ENCODE results near the gene FTCD. TPM values are rescaled to one million over a fixed set of nuclear protein-coding genes. Genes with fewer than 3 reads are reported as not detected.
A peak's percentile ranks its signal among the peaks of the same experiment; 100 is the strongest.

The FTCD gene
- total and polyA plus RNA-seq, 9 of the 15 experiments (the other 6 are each of a cell fraction or from before 2014, with no cell fraction given): 0.11 to 1.6 (median 0.67) TPM; not detected in 5

GRCh38 chr21:46100426-46100825, 55.0 kb downstream of the FTCD start:
- Histone ChIP-seq H3K36me3 (ENCODE audit: control insufficient read depth, insufficient read depth, low read length) (no peaks in the 10 kb centered on the region), H3K9ac (ENCODE audit: insufficient read depth in 1 of 2, low read depth in 2 of 2, low read length in 2 of 2) (no peak overlapping the region), H3K4me2 (ENCODE audit: insufficient read depth, low read length) (no peak overlapping the region), H3K27ac (ENCODE audit: extremely low read depth, low read depth, low read length) (no peak overlapping the region), H3K4me1 (replicated peaks in 1 of 2; ENCODE audit: control insufficient read depth in 2 of 2, insufficient read depth in 2 of 2, low read length in 2 of 2) (peaks cover 0 to 24% of the 10 kb centered on the region in 2 experiments; a peak in 2 of 5 replicates), H3K9me3 (replicated peaks; ENCODE audit: control insufficient read depth, insufficient read depth, low read depth, low read length) (no peaks in the 10 kb centered on the region), H3K79me2 (ENCODE audit: control insufficient read depth, insufficient read depth, low read length) (no peaks in the 10 kb centered on the region), H2AFZ (ENCODE audit: low read depth, low read length) (no peak overlapping the region), H3K9me1 (ENCODE audit: control insufficient read depth, insufficient read depth, low read length) (no peaks in the 10 kb centered on the region), H3K27me3 (ENCODE audit: control insufficient read depth in 2 of 2, insufficient read depth in 2 of 2, low read length in 2 of 2) (peaks cover 13 to 27% of the 10 kb centered on the region in 2 experiments), H3K4me3 (no peak overlapping the region), H4K20me1 (replicated peaks; ENCODE audit: control insufficient read depth, insufficient read depth, low read length) (0 out of 2 replicates have a peak, but pooled peaks cover 6% of the 10 kb centered on the region)
- ChIA-PET CTCF (ENCODE audit: low intra/inter-chr PET ratio) (no interaction called here), POLR2A (interaction anchor here (0.7 to 0.9 kb wide), 2 partner anchors 15 to 127 kb away, joined by 3 read pairs; no protein-coding TSS in a partner anchor)
- FAIRE-seq (peak; percentile 71), DNase-seq (ENCODE audit: extremely low read depth in 1 of 4, low spot score in 3 of 4) (no peak), ATAC-seq (no peak)
- WGBS (ENCODE audit: insufficient coverage, low coverage, missing lambda C conversion rate): 0% methylated on average over 7 of the region's 7 CpGs
- intact Hi-C loops (cut with micrococcal nuclease): no loop called here
- in situ Hi-C loops (cut with MboI): no loop called here
- no TSS peak for BruUV-seq (replicated peaks)
- no peak for TF ChIP-seq RAD51 (IDR thresholded peaks at IDR 0.05; ENCODE audit: borderline replicate concordance, low read depth)
- peak; percentile 69 for TF ChIP-seq FOSL1 (tag; conservative IDR thresholded peaks at IDR 0.05)
- TF ChIP-seq CEBPG (CRISPR knock-in tag; IDR thresholded peaks at IDR 0.05): no peak
- peak in 1 of 2 experiments; percentile 68; a peak in 1 of 4 replicates for TF ChIP-seq CEBPG (tag; conservative IDR thresholded peaks at IDR 0.05 in 1 of 2, IDR thresholded peaks at IDR 0.05 in 1 of 2)
- TF ChIP-seq, protein P1, sequence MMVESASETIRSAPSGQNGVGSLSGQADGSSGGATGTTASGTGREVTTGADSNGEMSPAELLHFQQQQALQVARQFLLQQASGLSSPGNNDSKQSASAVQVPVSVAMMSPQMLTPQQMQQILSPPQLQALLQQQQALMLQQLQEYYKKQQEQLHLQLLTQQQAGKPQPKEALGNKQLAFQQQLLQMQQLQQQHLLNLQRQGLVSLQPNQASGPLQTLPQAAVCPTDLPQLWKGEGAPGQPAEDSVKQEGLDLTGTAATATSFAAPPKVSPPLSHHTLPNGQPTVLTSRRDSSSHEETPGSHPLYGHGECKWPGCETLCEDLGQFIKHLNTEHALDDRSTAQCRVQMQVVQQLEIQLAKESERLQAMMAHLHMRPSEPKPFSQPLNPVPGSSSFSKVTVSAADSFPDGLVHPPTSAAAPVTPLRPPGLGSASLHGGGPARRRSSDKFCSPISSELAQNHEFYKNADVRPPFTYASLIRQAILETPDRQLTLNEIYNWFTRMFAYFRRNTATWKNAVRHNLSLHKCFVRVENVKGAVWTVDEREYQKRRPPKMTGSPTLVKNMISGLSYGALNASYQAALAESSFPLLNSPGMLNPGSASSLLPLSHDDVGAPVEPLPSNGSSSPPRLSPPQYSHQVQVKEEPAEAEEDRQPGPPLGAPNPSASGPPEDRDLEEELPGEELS (CRISPR knock-in tag; IDR thresholded peaks at IDR 0.05; ENCODE audit: borderline replicate concordance): no peak
- TF ChIP-seq ZNF280B (CRISPR knock-in tag; IDR thresholded peaks at IDR 0.05): no peak
- TF ChIP-seq CTBP1 (IDR thresholded peaks at IDR 0.05; ENCODE audit: borderline replicate concordance): 0 out of 2 replicates have a peak, but pooled peaks have one; percentile 15
- TF ChIP-seq TRIM24 (IDR thresholded peaks at IDR 0.05): peak in 1 of 2 experiments; percentile 17; a peak in 1 of 4 replicates
- TF ChIP-seq MBD2 (IDR thresholded peaks at IDR 0.05; ENCODE audit: borderline replicate concordance, low read depth): no peak
- TF ChIP-seq ATF3 (IDR thresholded peaks at IDR 0.05): peak; percentile 73; the same call in 1 of the 2 replicates
- no peak for TF ChIP-seq ATF3 (CRISPR knock-in tag; conservative IDR thresholded peaks at IDR 0.05)
- TF ChIP-seq JUND (IDR thresholded peaks at IDR 0.05; ENCODE audit: borderline replicate concordance, low read depth, low read length): 0 out of 2 replicates have a peak, but pooled peaks have one; percentile 55
- TF ChIP-seq JUND (tag; IDR thresholded peaks at IDR 0.05; ENCODE audit: borderline replicate concordance, low read depth, low read length): no peak; the same call in 2 of the 3 replicates
